HS-27A (cell line): ENCODE data around the gene TET3.
"Not testable (repeated sequence)": the region's sequence is repeated elsewhere in the genome, so short reads cannot be mapped to it uniquely, and the experiment has no call there.

Experiments used
- DNase-seq: peaks from one replicate; pipeline ENCODE4 v3.0.0-alpha.2; 2012; ENCODE audit warnings: low read depth, missing footprints

The TET3 gene

GRCh38 chr2:73984203-73984921 is at the start of gene TET3:
Gene TET3 (plus strand): TSS chr2:73984910. CDS start chr2:73986404, 1,494 bp downstream.
- DNase-seq, result no peak

- DNase-seq, result no peak
Measured at GRCh38 chr2:73935641-73936040, 49.1 kb upstream of the TET3 start.

- no peak for DNase-seq
Measured at GRCh38 chr2:73937103-73937885, 47.4 kb upstream of the TET3 start.

GRCh38 chr2:73937899-73938298 is 46.8 kb upstream of the TET3 start:
- no peak for DNase-seq

GRCh38 chr2:73938718-73939352 is 45.9 kb upstream of the TET3 start:
- no peak for DNase-seq

GRCh38 chr2:73939419-73939818 is 45.3 kb upstream of the TET3 start:
- no peak for DNase-seq

GRCh38 chr2:73940066-73940465 is 44.6 kb upstream of the TET3 start:
- DNase-seq, result not testable (repeated sequence)

GRCh38 chr2:73942664-73943063 is 42.0 kb upstream of the TET3 start:
- DNase-seq, result no peak

GRCh38 chr2:73944714-73945113 is 40.0 kb upstream of the TET3 start:
- DNase-seq, result no peak

- no peak for DNase-seq
Measured at GRCh38 chr2:73946215-73946614, 38.5 kb upstream of the TET3 start.

- DNase-seq, result no peak
Measured at GRCh38 chr2:73946666-73947065, 38.0 kb upstream of the TET3 start.

- no peak for DNase-seq
Measured at GRCh38 chr2:73947412-73948018, 37.2 kb upstream of the TET3 start.

- no peak for DNase-seq
Measured at GRCh38 chr2:73949802-73950201, 34.9 kb upstream of the TET3 start.

- no peak for DNase-seq
Measured at GRCh38 chr2:73952499-73953446, 31.9 kb upstream of the TET3 start.

- DNase-seq, result no peak
Measured at GRCh38 chr2:73956218-73956865, 28.4 kb upstream of the TET3 start.

- no peak for DNase-seq
Measured at GRCh38 chr2:73961274-73961673, 23.4 kb upstream of the TET3 start.

GRCh38 chr2:73961823-73962615 is 22.7 kb upstream of the TET3 start:
- DNase-seq, result no peak

GRCh38 chr2:73962798-73963197 is 21.9 kb upstream of the TET3 start:
- no peak for DNase-seq

- DNase-seq, result no peak
Measured at GRCh38 chr2:73963385-73964120, 21.2 kb upstream of the TET3 start.
